Stimulated activated CD8-positive, alpha-beta memory T cell treated with anti-CD3 and anti-CD28 coated beads, Interleukin-7, amount 100 ng/mL, for 4 hours (primary cell): Measurements from ENCODE around the gene SMU1.

Source experiments
- DNase-seq, 2 donors: peaks; one replicate each; pipeline ENCODE4 v3.0.0-alpha.2; 2020; ENCODE audit warnings: low read depth in 2 of 2

The SMU1 gene

GRCh38 chr9:33044677-33045282 is 31.7 kb downstream of the SMU1 start:
- DNase-seq = no peak

GRCh38 chr9:33044162-33044673 is 32.3 kb downstream of the SMU1 start:
- peak; percentile 18 to 46 for DNase-seq

- DNase-seq = no peak
Measured at GRCh38 chr9:33043671-33044070, 32.8 kb downstream of the SMU1 start.

GRCh38 chr9:33042473-33042872 is 34.0 kb downstream of the SMU1 start:
- no peak for DNase-seq

- DNase-seq = no peak
Measured at GRCh38 chr9:33041432-33042188, 34.9 kb downstream of the SMU1 start.

- DNase-seq = no peak
Measured at GRCh38 chr9:33040792-33041431, 35.6 kb downstream of the SMU1 start.

- DNase-seq = no peak
Measured at GRCh38 chr9:33032865-33033264, 43.6 kb downstream of the SMU1 start.

- no peak for DNase-seq
Measured at GRCh38 chr9:33032292-33032691, 44.2 kb downstream of the SMU1 start.

- no peak for DNase-seq
Measured at GRCh38 chr9:33030285-33030684, 46.2 kb downstream of the SMU1 start.

GRCh38 chr9:33029231-33029786 is 47.2 kb downstream of the SMU1 start:
- DNase-seq = no peak

GRCh38 chr9:33025572-33026342 is 50.7 kb downstream of the SMU1 start:
- DNase-seq = peak; percentile 72 to 77

- peak; percentile 87 to 96 for DNase-seq
Measured at GRCh38 chr9:33024966-33025571, 51.4 kb downstream of the SMU1 start, which contains the start of gene DNAJA1. TSS of gene DNAJA1 (plus strand) at chr9:33025273. CDS start at chr9:33026485, 1,212 bp downstream.

- DNase-seq = no peak
Measured at GRCh38 chr9:33024126-33024965, 52.1 kb downstream of the SMU1 start.

GRCh38 chr9:33023661-33024060 is 52.8 kb downstream of the SMU1 start:
- no peak for DNase-seq

GRCh38 chr9:33022755-33023154 is 53.7 kb downstream of the SMU1 start:
- no peak for DNase-seq

- DNase-seq = no peak
Measured at GRCh38 chr9:33022303-33022702, 54.2 kb downstream of the SMU1 start.

GRCh38 chr9:33019797-33020196 is 56.7 kb downstream of the SMU1 start:
- DNase-seq = no peak

GRCh38 chr9:33017283-33018041 is 59.0 kb downstream of the SMU1 start:
- DNase-seq = no peak

- no peak for DNase-seq
Measured at GRCh38 chr9:33014665-33015014, 61.8 kb downstream of the SMU1 start.
